8988T (cell line): ENCODE data around the gene SERGEF.

Experiments used
- DNase-seq: peaks from one replicate; pipeline ENCODE4 v3.0.0; 2011

Gene SERGEF

GRCh38 chr11:17807034-17807433 is 205.8 kb downstream of the SERGEF start:
- DNase-seq = no peak

GRCh38 chr11:17805873-17806272 is 207.0 kb downstream of the SERGEF start:
- no peak for DNase-seq

GRCh38 chr11:17805043-17805442 is 207.8 kb downstream of the SERGEF start:
- DNase-seq = no peak

GRCh38 chr11:17803754-17804334 is 209.0 kb downstream of the SERGEF start:
- DNase-seq = no peak

- DNase-seq = no peak
Measured at GRCh38 chr11:17802491-17802890, 210.4 kb downstream of the SERGEF start.

- no peak for DNase-seq
Measured at GRCh38 chr11:17801166-17801565, 211.7 kb downstream of the SERGEF start.

- DNase-seq = no peak
Measured at GRCh38 chr11:17799147-17799546, 213.7 kb downstream of the SERGEF start.

GRCh38 chr11:17798716-17799115 is 214.1 kb downstream of the SERGEF start:
- DNase-seq = no peak

GRCh38 chr11:17798253-17798652 is 214.6 kb downstream of the SERGEF start:
- no peak for DNase-seq

- no peak for DNase-seq
Measured at GRCh38 chr11:17796154-17796553, 216.7 kb downstream of the SERGEF start.

GRCh38 chr11:17794981-17795380 is 217.9 kb downstream of the SERGEF start:
- no peak for DNase-seq

GRCh38 chr11:17793642-17794170 is 219.1 kb downstream of the SERGEF start:
- DNase-seq = no peak

- no peak for DNase-seq
Measured at GRCh38 chr11:17792161-17792560, 220.7 kb downstream of the SERGEF start.

GRCh38 chr11:17791144-17791543 is 221.7 kb downstream of the SERGEF start:
- DNase-seq = no peak

- no peak for DNase-seq
Measured at GRCh38 chr11:17790453-17790852, 222.4 kb downstream of the SERGEF start.

- no peak for DNase-seq
Measured at GRCh38 chr11:17788084-17788483, 224.8 kb downstream of the SERGEF start.

- peak; percentile 70 for DNase-seq
Measured at GRCh38 chr11:17786824-17787525, 225.9 kb downstream of the SERGEF start.

GRCh38 chr11:17783878-17784277 is 229.0 kb downstream of the SERGEF start:
- DNase-seq = no peak

- DNase-seq = no peak
Measured at GRCh38 chr11:17782603-17783337, 230.1 kb downstream of the SERGEF start.

- no peak for DNase-seq
Measured at GRCh38 chr11:17782145-17782544, 230.7 kb downstream of the SERGEF start.

- no peak for DNase-seq
Measured at GRCh38 chr11:17781626-17782025, 231.2 kb downstream of the SERGEF start.

GRCh38 chr11:17781221-17781620 is 231.6 kb downstream of the SERGEF start:
- DNase-seq = no peak

GRCh38 chr11:17780668-17781067 is 232.2 kb downstream of the SERGEF start:
- DNase-seq = no peak
